K562 (cell line): ENCODE measurements around the gene GARIN1A. TPM values are rescaled to one million over a fixed set of nuclear protein-coding genes. Genes with fewer than 3 reads are reported as not detected.

Experiments
- ATAC-seq: fragments of 200-7000 bp; cut with Tn5 transposase; 3 replicates; pipeline ENCODE4 v1.9.1; 2020; ENCODE audit warnings: moderate library complexity
- BruUV-seq: library from RNA; stranded (reverse); fragments of 400-500 nt; replicated peaks from 2 replicates; lab custom pipeline; 2021; lab: Mats Ljungman, UMichigan
- CTCF ChIA-PET: fragments of 300-600 bp; formaldehyde crosslinking; extraction: SDS; loops from one replicate; lab custom pipeline; 2021; ENCODE audit warnings: low intra/inter-chr PET ratio; lab: Yijun Ruan, JAX
- POLR2A ChIA-PET: fragments of 300-600, 350-650 bp; sonication (Branson Sonifier 250); formaldehyde crosslinking; extraction: SDS; loops from one replicate; lab custom pipeline; 2021; ENCODE audit warnings: antibody characterized with exemption, inconsistent platforms; lab: Yijun Ruan, JAX
- DNase-seq, 4 experiments: peaks; one replicate each; pipeline versions ENCODE4 v3.0.0 to v3.0.0-alpha.2; 2011 to 2018; ENCODE audit warnings: low spot score in 3 of 4, mixed read lengths in 3 of 4; ENCODE audit errors: extremely low read depth in 1 of 4
- FAIRE-seq: peaks from 2 replicates; lab custom pipeline; 2011; peaks lifted over from hg19 to GRCh38; lab: Jason Lieb, UNC
- H2AFZ ChIP-seq: 2 replicates; pipeline ENCODE4 v1.6.0; 2011; ENCODE audit warnings: low read depth, low read length, control low read depth, inconsistent platforms
- H3K27ac ChIP-seq: fragments of 200-600 bp; 3 replicates; pipeline ENCODE4 v1.8.0; 2011; ENCODE audit warnings: low read depth, mild to moderate bottlenecking, control low read depth, inconsistent platforms, low read length, moderate library complexity, mixed read lengths; ENCODE audit errors: extremely low read depth
- H3K27me3 ChIP-seq, 2 experiments: fragments of 300-600 bp in 1 of 2; 2 replicates in 1 of 2; 3 replicates in 1 of 2; pipeline versions ENCODE4 v1.6.0 to v1.8.0; 2011; ENCODE audit warnings: inconsistent platforms in 2 of 2, low read length in 2 of 2, mild to moderate bottlenecking in 1 of 2, mixed read lengths in 1 of 2, moderate library complexity in 1 of 2; ENCODE audit not compliant: control insufficient read depth in 2 of 2, insufficient read depth in 2 of 2
- H3K36me3 ChIP-seq: fragments of 300-600 bp; 3 replicates; pipeline ENCODE4 v1.8.0; 2011; ENCODE audit warnings: mild to moderate bottlenecking, low read length, inconsistent platforms; ENCODE audit not compliant: control insufficient read depth, insufficient read depth
- H3K4me1 ChIP-seq, 2 experiments: fragments of 200-600 bp in 1 of 2; replicated peaks in 1 of 2; 2 replicates in 1 of 2; 3 replicates in 1 of 2; pipeline versions ENCODE4 v1.5.1 to v1.8.0; 2011; ENCODE audit warnings: inconsistent platforms in 2 of 2, low read length in 2 of 2, mild to moderate bottlenecking in 1 of 2, mixed read lengths in 1 of 2, moderate library complexity in 1 of 2; ENCODE audit not compliant: control insufficient read depth in 2 of 2, insufficient read depth in 2 of 2
- H3K4me2 ChIP-seq: 2 replicates; pipeline ENCODE4 v1.6.1; 2011; ENCODE audit warnings: low read length, control low read depth, inconsistent platforms, mixed read lengths; ENCODE audit not compliant: insufficient read depth
- H3K4me3 ChIP-seq: fragments of 200-600 bp; sonication (generic), shearing (Covaris generic); 2 replicates; pipeline ENCODE4 v1.5.1; 2016; ENCODE audit warnings: control low read depth, inconsistent platforms
- H3K79me2 ChIP-seq: fragments of 200-600 bp; 3 replicates; pipeline ENCODE4 v1.8.0; 2011; ENCODE audit warnings: low read length, inconsistent platforms; ENCODE audit not compliant: control insufficient read depth, insufficient read depth
- H3K9ac ChIP-seq, 2 experiments: 2 replicates each; pipeline versions ENCODE4 v1.6.0 to v1.6.1; 2011; ENCODE audit warnings: low read depth in 2 of 2, low read length in 2 of 2, control low read depth in 1 of 2, inconsistent platforms in 1 of 2, mild to moderate bottlenecking in 1 of 2, mixed read lengths in 1 of 2; ENCODE audit not compliant: insufficient read depth in 1 of 2
- H3K9me1 ChIP-seq: one replicate; pipeline ENCODE4 v1.6.0; 2011; ENCODE audit warnings: inconsistent platforms, mild to moderate bottlenecking, low read length, moderate library complexity; ENCODE audit not compliant: control insufficient read depth, insufficient read depth
- H3K9me3 ChIP-seq: replicated peaks from 2 replicates; pipeline ENCODE4 v1.5.1; 2011; ENCODE audit warnings: low read depth, low read length, inconsistent platforms; ENCODE audit not compliant: control insufficient read depth, insufficient read depth
- H4K20me1 ChIP-seq: replicated peaks from 2 replicates; pipeline ENCODE4 v1.6.1; 2011; ENCODE audit warnings: low read length, inconsistent platforms, mixed read lengths; ENCODE audit not compliant: control insufficient read depth, insufficient read depth
- NR2C2 ChIP-seq, 2 experiments: fragments of 200-800 bp in 1 of 2; sonication (Bioruptor generic) in 1 of 2; sonication (generic) in 1 of 2; formaldehyde crosslinking in 1 of 2; IDR thresholded peaks; 2 replicates each; pipeline versions ENCODE4 v1.6.1 to v1.8.0; 2016 to 2022; ENCODE audit warnings: mild to moderate bottlenecking in 1 of 2, missing compliant biosample characterization in 1 of 2, missing genetic modification characterization in 1 of 2, missing genetic modification reagents in 1 of 2
- PCBP2 ChIP-seq: fragments of 200-400 bp; formaldehyde crosslinking; IDR thresholded peaks from 2 replicates; pipeline ENCODE4 v1.6.1; 2018; ENCODE audit warnings: low read length, low read depth, mild to moderate bottlenecking, moderate library complexity; ENCODE audit not compliant: poor library complexity, severe bottlenecking
- PHB ChIP-seq: fragments of 250-450 bp; sonication (Bioruptor Pico); IDR thresholded peaks from 2 replicates; pipeline ENCODE4 v1.5.0; 2021
- POLR2AphosphoS5 ChIP-seq: IDR thresholded peaks from 2 replicates; pipeline ENCODE4 v1.6.1; 2011; ENCODE audit warnings: mild to moderate bottlenecking, low read depth, low read length, moderate library complexity; ENCODE audit not compliant: control insufficient read depth, insufficient read depth
- SIN3B ChIP-seq: fragments of 450-650 bp; IDR thresholded peaks from 2 replicates; pipeline ENCODE4 v1.6.1; 2017; ENCODE audit warnings: low read depth, mild to moderate bottlenecking, moderate library complexity
- SMARCE1 ChIP-seq: fragments of 450-650 bp; IDR thresholded peaks from 2 replicates; pipeline ENCODE4 v1.7.1; 2016; ENCODE audit warnings: mild to moderate bottlenecking
- ZNF316 ChIP-seq: fragments of 450-650 bp; IDR thresholded peaks from 2 replicates; pipeline ENCODE4 v1.6.1; 2016
- ZNF717 ChIP-seq: fragments of 250-450 bp; sonication (Bioruptor Pico); IDR thresholded peaks from 2 replicates; pipeline ENCODE4 v1.5.0; 2021
- ZNF766 ChIP-seq: fragments of 200-800 bp; sonication (Bioruptor generic); conservative IDR thresholded peaks from 2 replicates; pipeline ENCODE4 v1.6.1; 2016; ENCODE audit warnings: missing genetic modification characterization, missing compliant biosample characterization
- ZNF785 ChIP-seq: fragments of 250-450 bp; sonication (Bioruptor Pico); IDR thresholded peaks from 2 replicates; pipeline ENCODE4 v1.4.0; 2020; ENCODE audit warnings: mild to moderate bottlenecking
- WGBS: fragments of 100-300 bp; shearing (Covaris generic); methylation state at CpG from one replicate; pipeline ENCODE4 v1.1.6; 2016; ENCODE audit warnings: low coverage, mixed read lengths; ENCODE audit not compliant: insufficient coverage; ENCODE audit errors: missing lambda C conversion rate; 5-methylcytosine and 5-hydroxymethylcytosine counted together
- in situ Hi-C: fragments of 300-500 bp; cut with MboI; formaldehyde crosslinking; loops from 4 replicates; pipeline ENCODE4 v1.15.0; 2018; ENCODE audit warnings: inconsistent platforms, mixed read lengths
- intact Hi-C: fragments of 100-400 bp; cut with micrococcal nuclease; formaldehyde crosslinking; loops from 2 replicates; pipeline ENCODE4 v1.14.2; 2022
- polyA plus RNA-seq, 8 experiments: library from polyadenylated mRNA; depleted of rRNA in 4 of 8; stranded (reverse) in 5 of 8; unstranded in 3 of 8; fragments of >200 nt; fragmentation: Nextera tagmentation in 2 of 8; fragmentation: Illumina TruSeq in 1 of 8; extraction: Ambion mirVana in 2 of 8; extraction: Trizol in 1 of 8; gene quantifications; 2 replicates each; pipeline versions ENCODE4 v1.2.1 to v1.2.3, GENCODE V29; 2011 to 2014; ENCODE audit warnings: inconsistent platforms in 1 of 8, missing spikeins in 1 of 8
- total RNA-seq, 7 experiments: library from RNA; depleted of rRNA in 6 of 7; stranded (reverse); fragments of >200 nt in 6 of 7; fragmentation: Illumina TruSeq in 2 of 7; extraction: Trizol in 2 of 7; gene quantifications; 2 replicates each; pipeline versions ENCODE4 v1.2.1 to v1.2.3, GENCODE V29; 2011 to 2021; ENCODE audit warnings: low replicate concordance in 1 of 7
- TF ChIP-seq, protein P1 (sequence below): fragments of 200-400 bp; formaldehyde crosslinking; IDR thresholded peaks from 2 replicates; pipeline ENCODE4 v1.6.1; 2017; ENCODE audit warnings: mild to moderate bottlenecking, low read depth, low read length, moderate library complexity
- TF ChIP-seq, protein P2 (sequence below): fragments of 250-450 bp; sonication (Bioruptor Pico); IDR thresholded peaks from 2 replicates; pipeline ENCODE4 v1.5.0; 2021; ENCODE audit warnings: mild to moderate bottlenecking, borderline replicate concordance

The GARIN1A gene
- total and polyA plus RNA-seq, 9 of the 15 experiments (the other 6 are each of a cell fraction or from before 2014, with no cell fraction given) = 0.01 to 0.41 (median 0.04) TPM; not detected in 3

DNA sequence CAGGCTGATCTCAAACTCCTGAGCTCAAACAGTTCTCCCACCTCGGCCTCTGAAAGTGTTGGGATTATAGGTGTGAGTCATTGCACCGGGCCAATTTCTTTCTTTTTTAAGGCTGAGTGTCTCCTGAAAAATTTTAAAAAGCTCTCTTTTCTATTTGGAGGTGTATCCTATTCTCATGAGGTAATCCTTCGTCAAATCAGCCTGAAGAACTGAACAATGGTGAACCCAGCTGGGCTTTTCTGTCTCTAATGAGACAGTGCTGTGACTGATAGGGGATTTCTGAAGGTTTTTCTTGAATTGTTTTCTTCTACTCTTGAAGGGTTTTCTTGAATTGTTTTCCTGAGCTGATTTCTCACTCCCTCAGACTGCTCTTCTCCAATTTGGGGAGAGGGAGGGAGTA lies 36.1 kb downstream of the GARIN1A start:
- no peak overlapping the region for H2AFZ ChIP-seq
- H3K9ac ChIP-seq = no peak overlapping the region
- H3K4me2 ChIP-seq = no peak overlapping the region
- in situ Hi-C loops (no loop called here), intact Hi-C loops (no loop called here)
- no peaks in the 10 kb centered on the region for H4K20me1 ChIP-seq
- ChIA-PET CTCF (no interaction called here), POLR2A (interaction anchor here (0.7 to 4.5 kb wide), 8 partner anchors 10 to 43 kb away, joined by 3 to 24 read pairs (median 5); partner anchors contain the start of gene CALU)
- no peak overlapping the region for H3K4me3 ChIP-seq
- ATAC-seq (no peak), FAIRE-seq (no peak), DNase-seq (no peak)
- H3K79me2 ChIP-seq = no peaks in the 10 kb centered on the region
- H3K9me1 ChIP-seq = no peaks in the 10 kb centered on the region
- no peaks in the 10 kb centered on the region for H3K9me3 ChIP-seq
- TF ChIP-seq PHB (CRISPR knock-in tag) = no peak
- no peak for TF ChIP-seq ZNF316
- no peak for TF ChIP-seq POLR2AphosphoS5
- TF ChIP-seq ZNF785 = no peak
- TF ChIP-seq SIN3B = no peak
- no peak for TF ChIP-seq SMARCE1
- TF ChIP-seq, protein P1, sequence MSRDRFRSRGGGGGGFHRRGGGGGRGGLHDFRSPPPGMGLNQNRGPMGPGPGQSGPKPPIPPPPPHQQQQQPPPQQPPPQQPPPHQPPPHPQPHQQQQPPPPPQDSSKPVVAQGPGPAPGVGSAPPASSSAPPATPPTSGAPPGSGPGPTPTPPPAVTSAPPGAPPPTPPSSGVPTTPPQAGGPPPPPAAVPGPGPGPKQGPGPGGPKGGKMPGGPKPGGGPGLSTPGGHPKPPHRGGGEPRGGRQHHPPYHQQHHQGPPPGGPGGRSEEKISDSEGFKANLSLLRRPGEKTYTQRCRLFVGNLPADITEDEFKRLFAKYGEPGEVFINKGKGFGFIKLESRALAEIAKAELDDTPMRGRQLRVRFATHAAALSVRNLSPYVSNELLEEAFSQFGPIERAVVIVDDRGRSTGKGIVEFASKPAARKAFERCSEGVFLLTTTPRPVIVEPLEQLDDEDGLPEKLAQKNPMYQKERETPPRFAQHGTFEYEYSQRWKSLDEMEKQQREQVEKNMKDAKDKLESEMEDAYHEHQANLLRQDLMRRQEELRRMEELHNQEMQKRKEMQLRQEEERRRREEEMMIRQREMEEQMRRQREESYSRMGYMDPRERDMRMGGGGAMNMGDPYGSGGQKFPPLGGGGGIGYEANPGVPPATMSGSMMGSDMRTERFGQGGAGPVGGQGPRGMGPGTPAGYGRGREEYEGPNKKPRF = no peak
- TF ChIP-seq, protein P2, sequence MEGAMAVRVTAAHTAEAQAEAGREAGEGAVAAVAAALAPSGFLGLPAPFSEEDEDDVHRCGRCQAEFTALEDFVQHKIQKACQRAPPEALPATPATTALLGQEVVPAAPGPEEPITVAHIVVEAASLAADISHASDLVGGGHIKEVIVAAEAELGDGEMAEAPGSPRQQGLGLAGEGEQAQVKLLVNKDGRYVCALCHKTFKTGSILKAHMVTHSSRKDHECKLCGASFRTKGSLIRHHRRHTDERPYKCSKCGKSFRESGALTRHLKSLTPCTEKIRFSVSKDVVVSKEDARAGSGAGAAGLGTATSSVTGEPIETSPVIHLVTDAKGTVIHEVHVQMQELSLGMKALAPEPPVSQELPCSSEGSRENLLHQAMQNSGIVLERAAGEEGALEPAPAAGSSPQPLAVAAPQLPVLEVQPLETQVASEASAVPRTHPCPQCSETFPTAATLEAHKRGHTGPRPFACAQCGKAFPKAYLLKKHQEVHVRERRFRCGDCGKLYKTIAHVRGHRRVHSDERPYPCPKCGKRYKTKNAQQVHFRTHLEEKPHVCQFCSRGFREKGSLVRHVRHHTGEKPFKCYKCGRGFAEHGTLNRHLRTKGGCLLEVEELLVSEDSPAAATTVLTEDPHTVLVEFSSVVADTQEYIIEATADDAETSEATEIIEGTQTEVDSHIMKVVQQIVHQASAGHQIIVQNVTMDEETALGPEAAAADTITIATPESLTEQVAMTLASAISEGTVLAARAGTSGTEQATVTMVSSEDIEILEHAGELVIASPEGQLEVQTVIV = no peak
- no peak for TF ChIP-seq ZNF717 (CRISPR knock-in tag)
- TF ChIP-seq PCBP2 = no peak
- TF ChIP-seq ZNF766 (CRISPR knock-in tag) = no peak
- TF ChIP-seq NR2C2 (CRISPR knock-in tag; IDR thresholded peaks at IDR 0.05) = no peak
- no peak for TF ChIP-seq NR2C2 (tag; IDR thresholded peaks at IDR 0.05)
- H3K36me3 ChIP-seq = no peaks in the 10 kb centered on the region
- peaks cover 0 to 12% of the 10 kb centered on the region in 2 experiments; a peak in 2 of 5 replicates for H3K4me1 ChIP-seq
- BruUV-seq = no TSS peak
- 13% methylated on average over 3 of the region's 3 CpGs for WGBS
- H3K27ac ChIP-seq = no peak overlapping the region
- H3K27me3 ChIP-seq = peaks cover 22 to 23% of the 10 kb centered on the region in 2 experiments; a peak in 4 of 5 replicates
